ENCODE data around the gene ADAT2. TPM values are rescaled to one million over a fixed set of nuclear protein-coding genes. Genes with fewer than 3 reads are reported as not detected.
"Not testable (repeated sequence)": the region's sequence is repeated elsewhere in the genome, so short reads cannot be mapped to it uniquely, and the experiment has no call there.

ADAT2 gene
- total RNA-seq, 3 donors from 2014 or later (not counting 1 experiment from before 2014, with no cell fraction given), result 17.4 to 19.4 (median 19.1) TPM

- intact Hi-C loops (cut with micrococcal nuclease), result no loop called here
- Mint-ChIP-seq H3K4me3 (no peak overlapping the region), H3K4me1 (no peaks in the 10 kb centered on the region), H3K27me3 (ENCODE audit: low read depth in 2 of 2) (no peaks in the 10 kb centered on the region), H3K9me3 (no peaks in the 10 kb centered on the region), H3K27ac (no peak overlapping the region), H3K36me3 (no peaks in the 10 kb centered on the region)
- Histone ChIP-seq H3K4me3 (ENCODE audit: low read length) (no peak overlapping the region), H3K27ac (ENCODE audit: low read length) (no peak overlapping the region), H3K4me1 (ENCODE audit: control insufficient read depth, insufficient read depth, low read length) (no peaks in the 10 kb centered on the region), H3K27me3 (ENCODE audit: control insufficient read depth, insufficient read depth, low read length) (no peaks in the 10 kb centered on the region), H3K36me3 (ENCODE audit: control insufficient read depth, insufficient read depth, low read length) (peaks cover 19% of the 10 kb centered on the region), H3K9me3 (ENCODE audit: control insufficient read depth, insufficient read depth, low read length) (no peaks in the 10 kb centered on the region)
- WGBS (ENCODE audit: insufficient coverage), result no CpG with 5 or more reads among the region's 2 CpGs
- no peak for TF ChIP-seq CTCF (IDR thresholded peaks at IDR 0.05)
- DNase-seq (no peak), ATAC-seq (no peak)
Measured at GRCh38 chr6:143482593-143482992, 32.1 kb upstream of the ADAT2 start.

DNA sequence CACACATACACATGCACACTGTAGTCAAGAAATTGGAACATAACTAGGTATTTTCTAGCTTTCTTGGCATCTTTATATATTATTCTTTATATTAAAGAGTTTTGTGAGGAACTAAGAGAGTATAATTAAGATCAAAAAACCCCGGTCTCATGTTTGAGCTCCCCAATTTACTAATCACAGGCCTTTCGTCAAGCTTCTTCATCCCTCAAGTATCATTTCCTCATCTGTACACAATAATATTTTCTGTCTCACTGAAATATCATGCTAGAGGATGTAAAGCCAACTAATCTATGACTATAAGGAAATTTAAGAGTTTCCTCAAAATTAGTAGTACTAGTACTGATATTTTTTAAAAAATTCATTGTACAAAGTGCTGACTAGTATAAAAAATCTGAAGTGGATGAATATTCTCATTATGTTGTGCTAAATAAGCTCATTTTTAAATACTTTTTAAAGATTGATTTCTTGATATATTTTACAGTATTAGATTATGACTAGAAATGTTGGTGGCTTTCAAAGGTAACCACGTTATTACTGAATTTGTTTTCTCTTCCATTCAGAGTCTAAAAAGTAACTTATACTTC is 28.1 kb upstream of the ADAT2 start:
- no peaks in the 10 kb centered on the region for H3K4me1 Mint-ChIP-seq
- Histone ChIP-seq H3K27me3 (ENCODE audit: control insufficient read depth, insufficient read depth, low read length) (no peaks in the 10 kb centered on the region), H3K4me3 (ENCODE audit: low read length) (no peak overlapping the region), H3K27ac (ENCODE audit: low read length) (no peak overlapping the region), H3K36me3 (ENCODE audit: control insufficient read depth, insufficient read depth, low read length) (peaks cover 38% of the 10 kb centered on the region), H3K9me3 (ENCODE audit: control insufficient read depth, insufficient read depth, low read length) (no peaks in the 10 kb centered on the region), H3K4me1 (ENCODE audit: control insufficient read depth, insufficient read depth, low read length) (no peaks in the 10 kb centered on the region)
- ATAC-seq (no peak), DNase-seq (no peak)
- intact Hi-C loops (cut with micrococcal nuclease), result no loop called here
- no peaks in the 10 kb centered on the region for H3K9me3 Mint-ChIP-seq
- H3K4me3 Mint-ChIP-seq, result no peak overlapping the region
- 87% methylated on average over 2 of the region's 3 CpGs for WGBS (ENCODE audit: insufficient coverage)
- no peak for TF ChIP-seq CTCF (IDR thresholded peaks at IDR 0.05)
- H3K27ac Mint-ChIP-seq, result no peak overlapping the region
- no peaks in the 10 kb centered on the region for H3K27me3 Mint-ChIP-seq (ENCODE audit: low read depth in 2 of 2)
- peaks cover 16% of the 10 kb centered on the region for H3K36me3 Mint-ChIP-seq

- Mint-ChIP-seq H3K9me3 (no peaks in the 10 kb centered on the region), H3K4me1 (no peaks in the 10 kb centered on the region), H3K27me3 (ENCODE audit: low read depth in 2 of 2) (no peaks in the 10 kb centered on the region), H3K36me3 (peaks cover 31% of the 10 kb centered on the region), H3K4me3 (no peak overlapping the region), H3K27ac (no peak overlapping the region)
- no peak for DNase-seq
- Histone ChIP-seq H3K27me3 (ENCODE audit: control insufficient read depth, insufficient read depth, low read length) (no peaks in the 10 kb centered on the region), H3K36me3 (ENCODE audit: control insufficient read depth, insufficient read depth, low read length) (peaks cover 53% of the 10 kb centered on the region), H3K4me1 (ENCODE audit: control insufficient read depth, insufficient read depth, low read length) (no peaks in the 10 kb centered on the region), H3K9me3 (ENCODE audit: control insufficient read depth, insufficient read depth, low read length) (no peaks in the 10 kb centered on the region), H3K27ac (ENCODE audit: low read length) (no peak overlapping the region), H3K4me3 (ENCODE audit: low read length) (no peak overlapping the region)
- TF ChIP-seq CTCF (IDR thresholded peaks at IDR 0.05), result no peak
- ATAC-seq, result no peak
- intact Hi-C loops (cut with micrococcal nuclease), result no loop called here
- 98% methylated on average over 1 of the region's 1 CpG for WGBS (ENCODE audit: insufficient coverage)
Measured at GRCh38 chr6:143476545-143476944, 26.1 kb upstream of the ADAT2 start.

DNA sequence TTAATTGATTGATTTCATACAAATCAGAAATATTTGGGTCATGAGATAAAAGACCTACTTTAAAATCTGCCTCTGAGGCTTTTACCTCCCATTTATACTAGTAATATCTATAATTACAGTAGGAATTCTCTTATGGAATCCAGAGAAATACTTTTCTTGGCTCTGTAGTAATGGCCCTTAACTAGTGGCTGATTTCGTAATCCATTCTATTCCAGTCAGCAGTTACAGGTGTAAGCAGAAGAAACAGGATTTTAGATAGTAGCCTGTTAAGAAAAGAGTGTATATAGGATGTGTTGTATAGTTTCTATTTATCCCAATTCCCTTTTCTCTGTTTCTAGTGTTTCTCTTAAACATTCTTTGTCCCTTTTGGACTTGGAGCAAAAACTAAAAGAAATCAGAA is 21.3 kb upstream of the ADAT2 start:
- Histone ChIP-seq H3K27ac (ENCODE audit: low read length) (no peak overlapping the region), H3K36me3 (ENCODE audit: control insufficient read depth, insufficient read depth, low read length) (peaks cover 45% of the 10 kb centered on the region), H3K4me3 (ENCODE audit: low read length) (no peak overlapping the region), H3K27me3 (ENCODE audit: control insufficient read depth, insufficient read depth, low read length) (no peaks in the 10 kb centered on the region), H3K9me3 (ENCODE audit: control insufficient read depth, insufficient read depth, low read length) (no peaks in the 10 kb centered on the region), H3K4me1 (ENCODE audit: control insufficient read depth, insufficient read depth, low read length) (no peaks in the 10 kb centered on the region)
- no peak for TF ChIP-seq CTCF (IDR thresholded peaks at IDR 0.05)
- Mint-ChIP-seq H3K27ac (no peak overlapping the region), H3K9me3 (no peaks in the 10 kb centered on the region), H3K36me3 (peaks cover 31% of the 10 kb centered on the region), H3K4me1 (peaks cover 0 to 6% of the 10 kb centered on the region in 2 donors), H3K4me3 (no peak overlapping the region), H3K27me3 (ENCODE audit: low read depth in 2 of 2) (no peaks in the 10 kb centered on the region)
- WGBS (ENCODE audit: insufficient coverage), result 100% methylated on average over 1 of the region's 1 CpG
- DNase-seq (no peak), ATAC-seq (no peak)
- intact Hi-C loops (cut with micrococcal nuclease), result no loop called here

- H3K27me3 ChIP-seq (ENCODE audit: control insufficient read depth, insufficient read depth, low read length); DNase-seq; ATAC-seq; H3K27ac Mint-ChIP-seq; H3K4me1 Mint-ChIP-seq; H3K4me3 Mint-ChIP-seq; H3K4me1 ChIP-seq (ENCODE audit: control insufficient read depth, insufficient read depth, low read length); H3K9me3 Mint-ChIP-seq; H3K4me3 ChIP-seq (ENCODE audit: low read length); H3K27ac ChIP-seq (ENCODE audit: low read length); H3K27me3 Mint-ChIP-seq (ENCODE audit: low read depth in 2 of 2); H3K9me3 ChIP-seq (ENCODE audit: control insufficient read depth, insufficient read depth, low read length); intact Hi-C loops (cut with micrococcal nuclease): not testable (repeated sequence)
- peaks cover 31% of the 10 kb centered on the region for H3K36me3 ChIP-seq (ENCODE audit: control insufficient read depth, insufficient read depth, low read length)
- WGBS (ENCODE audit: insufficient coverage), result 100% methylated on average over 1 of the region's 2 CpGs
- peaks cover 16% of the 10 kb centered on the region for H3K36me3 Mint-ChIP-seq
Measured at GRCh38 chr6:143468823-143469222, 18.3 kb upstream of the ADAT2 start.
